OCI-LY1 (cell line): ENCODE results near the gene TRIM25.

Experiments
- H2AFZ ChIP-seq: fragments of 200-600 bp; sonication (generic), shearing (Covaris generic); 2 replicates; pipeline ENCODE4 v1.6.0; 2014; ENCODE audit warnings: antibody characterized with exemption, mild to moderate bottlenecking, low read length
- H3F3A ChIP-seq: fragments of 200-600 bp; sonication (generic), shearing (Covaris generic); 2 replicates; pipeline ENCODE4 v1.6.0; 2014; ENCODE audit warnings: mild to moderate bottlenecking, antibody characterized with exemption, low read length, moderate library complexity; ENCODE audit not compliant: insufficient read depth
- H3K27ac ChIP-seq: fragments of 200-600 bp; sonication (generic); 2 replicates; pipeline ENCODE4 v1.5.1; 2014; ENCODE audit warnings: low read length, mixed run types, mild to moderate bottlenecking, low read depth; ENCODE audit not compliant: poor library complexity, severe bottlenecking
- H3K27me3 ChIP-seq: fragments of 200-600 bp; sonication (generic); 2 replicates; pipeline ENCODE4 v1.6.0; 2014; ENCODE audit warnings: antibody characterized with exemption, mild to moderate bottlenecking, low read length, moderate library complexity; ENCODE audit not compliant: insufficient read depth
- H3K36me3 ChIP-seq: fragments of 200-600 bp; sonication (generic); 2 replicates; pipeline ENCODE4 v1.6.1; 2014; ENCODE audit warnings: mild to moderate bottlenecking, antibody characterized with exemption, low read length, moderate library complexity, mixed read lengths; ENCODE audit not compliant: insufficient read depth
- H3K4me1 ChIP-seq: fragments of 200-600 bp; sonication (generic); 2 replicates; pipeline ENCODE4 v1.5.1; 2014; ENCODE audit warnings: mild to moderate bottlenecking, low read length, moderate library complexity; ENCODE audit not compliant: insufficient read depth, severe bottlenecking
- H3K4me2 ChIP-seq: fragments of 200-600 bp; sonication (generic), shearing (Covaris generic); 2 replicates; pipeline ENCODE4 v1.6.1; 2014; ENCODE audit warnings: low read length
- H3K4me3 ChIP-seq: fragments of 200-600 bp; sonication (generic); 2 replicates; pipeline ENCODE4 v1.5.1; 2014; ENCODE audit warnings: low read length, low read depth, mild to moderate bottlenecking, mixed read lengths; ENCODE audit not compliant: poor library complexity, severe bottlenecking
- H3K79me2 ChIP-seq: fragments of 200-600 bp; shearing (Covaris generic); 2 replicates; pipeline ENCODE4 v1.6.1; 2016; ENCODE audit warnings: mixed run types, low read length, mixed read lengths; ENCODE audit not compliant: insufficient read depth
- H3K9ac ChIP-seq: fragments of 200-600 bp; sonication (generic), shearing (Covaris generic); 2 replicates; pipeline ENCODE4 v1.6.1; 2014; ENCODE audit warnings: mild to moderate bottlenecking, low read length, mixed read lengths
- H3K9me2 ChIP-seq: fragments of 200-600 bp; sonication (generic), shearing (Covaris generic); 2 replicates; pipeline ENCODE4 v1.6.1; 2014; ENCODE audit warnings: low read depth, mild to moderate bottlenecking, low read length, mixed read lengths
- H3K9me3 ChIP-seq: fragments of 200-600 bp; shearing (Covaris generic); 2 replicates; pipeline ENCODE4 v1.6.1; 2014; ENCODE audit warnings: low read length, mixed read lengths
- H4K20me1 ChIP-seq: fragments of 200-600 bp; sonication (generic), shearing (Covaris generic); 2 replicates; pipeline ENCODE4 v1.6.0; 2016; ENCODE audit warnings: mild to moderate bottlenecking, low read length; ENCODE audit not compliant: insufficient read depth
- EZH2 ChIP-seq: fragments of 200-600 bp; sonication (generic), shearing (Covaris generic); IDR thresholded peaks from 2 replicates; pipeline ENCODE4 v1.8.0; 2017; ENCODE audit warnings: borderline replicate concordance, mixed run types, mild to moderate bottlenecking, antibody characterized with exemption, low read length, moderate library complexity, mixed read lengths
- TF ChIP-seq, protein P1 (sequence below): fragments of 200-600 bp; sonication (generic), shearing (Covaris generic); IDR thresholded peaks from 2 replicates; pipeline ENCODE4 v1.5.1; 2017; ENCODE audit warnings: mild to moderate bottlenecking, antibody characterized with exemption, low read length, moderate library complexity, mixed read lengths

The TRIM25 gene

GRCh38 chr17:56896968-56897359 lies 16.9 kb downstream of the TRIM25 start:
- no peak overlapping the region for H2AFZ ChIP-seq
- H3K4me3 ChIP-seq = no peak overlapping the region
- TF ChIP-seq, protein P1, sequence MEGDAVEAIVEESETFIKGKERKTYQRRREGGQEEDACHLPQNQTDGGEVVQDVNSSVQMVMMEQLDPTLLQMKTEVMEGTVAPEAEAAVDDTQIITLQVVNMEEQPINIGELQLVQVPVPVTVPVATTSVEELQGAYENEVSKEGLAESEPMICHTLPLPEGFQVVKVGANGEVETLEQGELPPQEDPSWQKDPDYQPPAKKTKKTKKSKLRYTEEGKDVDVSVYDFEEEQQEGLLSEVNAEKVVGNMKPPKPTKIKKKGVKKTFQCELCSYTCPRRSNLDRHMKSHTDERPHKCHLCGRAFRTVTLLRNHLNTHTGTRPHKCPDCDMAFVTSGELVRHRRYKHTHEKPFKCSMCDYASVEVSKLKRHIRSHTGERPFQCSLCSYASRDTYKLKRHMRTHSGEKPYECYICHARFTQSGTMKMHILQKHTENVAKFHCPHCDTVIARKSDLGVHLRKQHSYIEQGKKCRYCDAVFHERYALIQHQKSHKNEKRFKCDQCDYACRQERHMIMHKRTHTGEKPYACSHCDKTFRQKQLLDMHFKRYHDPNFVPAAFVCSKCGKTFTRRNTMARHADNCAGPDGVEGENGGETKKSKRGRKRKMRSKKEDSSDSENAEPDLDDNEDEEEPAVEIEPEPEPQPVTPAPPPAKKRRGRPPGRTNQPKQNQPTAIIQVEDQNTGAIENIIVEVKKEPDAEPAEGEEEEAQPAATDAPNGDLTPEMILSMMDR = no peak
- TF ChIP-seq EZH2 = no peak
- peak overlapping the region; percentile 22 for H3K27ac ChIP-seq
- H3K9me2 ChIP-seq = no peaks in the 10 kb centered on the region
- no peaks in the 10 kb centered on the region for H3K27me3 ChIP-seq
- peaks cover 20% of the 10 kb centered on the region for H3K4me1 ChIP-seq
- H3K79me2 ChIP-seq = no peaks in the 10 kb centered on the region
- no peak overlapping the region for H3K9ac ChIP-seq
- H4K20me1 ChIP-seq = no peaks in the 10 kb centered on the region
- peaks cover 84% of the 10 kb centered on the region for H3K36me3 ChIP-seq
- H3K9me3 ChIP-seq = no peaks in the 10 kb centered on the region
- H3K4me2 ChIP-seq = no peak overlapping the region
- no peaks in the 10 kb centered on the region for H3F3A ChIP-seq

GRCh38 chr17:56896217-56896967 lies 17.5 kb downstream of the TRIM25 start:
- no peak overlapping the region for H3K4me2 ChIP-seq
- peaks cover 84% of the 10 kb centered on the region for H3K36me3 ChIP-seq
- no peaks in the 10 kb centered on the region for H3K27me3 ChIP-seq
- H2AFZ ChIP-seq = no peak overlapping the region
- no peak overlapping the region for H3K9ac ChIP-seq
- H3K79me2 ChIP-seq = no peaks in the 10 kb centered on the region
- TF ChIP-seq, protein P1 = no peak
- TF ChIP-seq EZH2 = no peak
- H3K27ac ChIP-seq = peak overlapping the region; percentile 22
- no peaks in the 10 kb centered on the region for H3K9me3 ChIP-seq
- no peak overlapping the region for H3K4me3 ChIP-seq
- H4K20me1 ChIP-seq = no peaks in the 10 kb centered on the region
- H3K4me1 ChIP-seq = peaks cover 20% of the 10 kb centered on the region
- H3F3A ChIP-seq = no peaks in the 10 kb centered on the region
- no peaks in the 10 kb centered on the region for H3K9me2 ChIP-seq

- H3K9ac ChIP-seq = no peak overlapping the region
- H3K4me3 ChIP-seq = no peak overlapping the region
- H3K36me3 ChIP-seq = peaks cover 84% of the 10 kb centered on the region
- no peak overlapping the region for H3K27ac ChIP-seq
- TF ChIP-seq EZH2 = no peak
- TF ChIP-seq, protein P1 = no peak
- no peaks in the 10 kb centered on the region for H3K27me3 ChIP-seq
- no peaks in the 10 kb centered on the region for H3F3A ChIP-seq
- H3K4me1 ChIP-seq = peaks cover 20% of the 10 kb centered on the region
- H3K79me2 ChIP-seq = no peaks in the 10 kb centered on the region
- no peaks in the 10 kb centered on the region for H3K9me2 ChIP-seq
- H3K9me3 ChIP-seq = no peaks in the 10 kb centered on the region
- H3K4me2 ChIP-seq = no peak overlapping the region
- H2AFZ ChIP-seq = no peak overlapping the region
- H4K20me1 ChIP-seq = no peaks in the 10 kb centered on the region
Measured at GRCh38 chr17:56894859-56895455, 18.9 kb downstream of the TRIM25 start.
